Liver (tissue), 9 donors: ENCODE measurements around the gene DACH1. TPM values are rescaled to one million over a fixed set of nuclear protein-coding genes. Genes with fewer than 3 reads are reported as not detected.

Experiments used
- DNase-seq: peaks from one replicate; pipeline ENCODE4 v3.0.0-alpha.2; 2017; ENCODE audit warnings: low spot score
- H3K27ac ChIP-seq, 2 donors: one replicate each; pipeline ENCODE4 v1.7.0; 2013; ENCODE audit warnings: inconsistent platforms in 2 of 2, low read length in 2 of 2, control low read depth in 1 of 2, low read depth in 1 of 2, mild to moderate bottlenecking in 1 of 2
- H3K27me3 ChIP-seq, 4 donors: one replicate each; pipeline versions ENCODE4 v1.6.1 to v1.7.0; 2013; ENCODE audit warnings: low read length in 3 of 4, inconsistent platforms in 1 of 4, mild to moderate bottlenecking in 1 of 4, moderate library complexity in 1 of 4; ENCODE audit not compliant: control insufficient read depth in 4 of 4, insufficient read depth in 4 of 4
- H3K36me3 ChIP-seq, 4 donors: one replicate each; pipeline versions ENCODE4 v1.6.1 to v1.7.0; 2013; ENCODE audit warnings: low read length in 3 of 4, mild to moderate bottlenecking in 3 of 4, low read depth in 1 of 4, moderate library complexity in 1 of 4; ENCODE audit not compliant: control insufficient read depth in 4 of 4, insufficient read depth in 3 of 4
- H3K4me1 ChIP-seq, 4 donors: one replicate each; pipeline versions ENCODE4 v1.6.1 to v1.7.0; 2013; ENCODE audit warnings: low read length in 3 of 4, mild to moderate bottlenecking in 3 of 4, moderate library complexity in 1 of 4; ENCODE audit not compliant: control insufficient read depth in 4 of 4, insufficient read depth in 4 of 4
- H3K4me3 ChIP-seq, 3 donors: one replicate each; pipeline versions ENCODE4 v1.6.1 to v1.7.0; 2013; ENCODE audit warnings: low read length in 3 of 3, control low read depth in 1 of 3, low read depth in 1 of 3, mild to moderate bottlenecking in 1 of 3
- H3K9ac ChIP-seq, 2 donors: one replicate each; pipeline ENCODE4 v1.7.0; 2013; ENCODE audit warnings: low read length in 2 of 2, mild to moderate bottlenecking in 2 of 2, moderate library complexity in 2 of 2, control low read depth in 1 of 2, low read depth in 1 of 2
- H3K9me3 ChIP-seq, 4 donors: one replicate each; pipeline versions ENCODE4 v1.6.1 to v1.7.0; 2013; ENCODE audit warnings: low read length in 3 of 4; ENCODE audit not compliant: control insufficient read depth in 4 of 4
- EGR1 ChIP-seq, 2 donors: IDR thresholded peaks; 2 replicates each; pipeline ENCODE4 v1.6.1; 2016 to 2018; ENCODE audit warnings: antibody characterized with exemption in 2 of 2, low read depth in 2 of 2
- FOXA2 ChIP-seq: IDR thresholded peaks from 2 replicates; pipeline ENCODE4 v1.6.1; 2016; ENCODE audit warnings: antibody characterized with exemption
- GABPA ChIP-seq, 2 donors: IDR thresholded peaks in 1 of 2; conservative IDR thresholded peaks in 1 of 2; 2 replicates each; pipeline ENCODE4 v1.6.1; 2016; ENCODE audit warnings: antibody characterized with exemption in 2 of 2, mild to moderate bottlenecking in 1 of 2, moderate library complexity in 1 of 2
- HNF4A ChIP-seq, 2 donors: conservative IDR thresholded peaks; 2 replicates each; pipeline ENCODE4 v1.6.1; 2016; ENCODE audit warnings: antibody characterized with exemption in 2 of 2, mild to moderate bottlenecking in 2 of 2
- HNF4G ChIP-seq: IDR thresholded peaks from 2 replicates; pipeline ENCODE4 v1.6.1; 2016; ENCODE audit warnings: antibody characterized with exemption
- JUND ChIP-seq, 2 donors: IDR thresholded peaks; 2 replicates each; pipeline ENCODE4 v1.6.1; 2016; ENCODE audit warnings: antibody characterized with exemption in 2 of 2
- NR2F2 ChIP-seq: IDR thresholded peaks from 2 replicates; pipeline ENCODE4 v1.6.1; 2016; ENCODE audit warnings: antibody characterized with exemption
- RAD21 ChIP-seq, 2 donors: IDR thresholded peaks; 2 replicates each; pipeline ENCODE4 v1.6.1; 2016; ENCODE audit warnings: antibody characterized with exemption in 2 of 2, mild to moderate bottlenecking in 2 of 2
- RXRA ChIP-seq, 2 donors: IDR thresholded peaks; 2 replicates each; pipeline ENCODE4 v1.6.1; 2017 to 2018; ENCODE audit warnings: antibody characterized with exemption in 2 of 2, mild to moderate bottlenecking in 1 of 2
- SP1 ChIP-seq: IDR thresholded peaks from 2 replicates; pipeline ENCODE4 v1.6.1; 2018; ENCODE audit warnings: antibody characterized with exemption, mild to moderate bottlenecking
- TAF1 ChIP-seq: conservative IDR thresholded peaks from 2 replicates; pipeline ENCODE4 v1.6.1; 2016; ENCODE audit warnings: antibody characterized with exemption, mild to moderate bottlenecking
- YY1 ChIP-seq: IDR thresholded peaks from 2 replicates; pipeline ENCODE4 v1.6.1; 2016; ENCODE audit warnings: antibody characterized with exemption, mild to moderate bottlenecking
- WGBS: extraction: QIAGEN DNeasy Blood & Tissue Kit; methylation state at CpG from one replicate; pipeline ENCODE4 v1.1.7; 2013; 5-methylcytosine and 5-hydroxymethylcytosine counted together
- polyA plus RNA-seq, 2 donors: library from polyadenylated mRNA; stranded (reverse) in 1 of 2; unstranded in 1 of 2; fragments of 200-250 nt in 1 of 2; fragments of >200 nt in 1 of 2; fragmentation: Nextera tagmentation in 1 of 2; extraction: Ambion mirVana in 1 of 2; gene quantifications; one replicate each; pipeline versions ENCODE4 v1.2.1 to v1.2.3, GENCODE V29; 2013 to 2015
- total RNA-seq, 2 donors: library from RNA; depleted of rRNA; stranded (reverse); fragments of >200 nt; gene quantifications; one replicate each; pipeline ENCODE4 v1.2.3, GENCODE V29; 2014
- TF ChIP-seq, protein P1 (sequence below): IDR thresholded peaks from 2 replicates; pipeline ENCODE4 v1.6.1; 2016; ENCODE audit warnings: antibody characterized with exemption
- TF ChIP-seq, protein P2 (sequence below): fragments of 150-350 bp; IDR thresholded peaks from 2 replicates; pipeline ENCODE4 v1.5.1; 2017; ENCODE audit warnings: improper control_type of control experiment, low read depth, low read length; ENCODE audit not compliant: missing input control
- TF ChIP-seq, protein P3 (sequence below): IDR thresholded peaks from 2 replicates; pipeline ENCODE4 v1.6.1; 2016; ENCODE audit warnings: antibody characterized with exemption
- TF ChIP-seq, protein P4 (sequence below): IDR thresholded peaks from 2 replicates; pipeline ENCODE4 v1.6.1; 2016; ENCODE audit warnings: antibody characterized with exemption, mild to moderate bottlenecking
- donor health status: healthy.
- donor health status: healthy.
- donor health status: healthy.
- donor health status: healthy.
- donor health status: healthy.

DACH1 gene
- total and polyA plus RNA-seq, 4 donors, result 0.28 to 1.9 (median 0.77) TPM

DNA sequence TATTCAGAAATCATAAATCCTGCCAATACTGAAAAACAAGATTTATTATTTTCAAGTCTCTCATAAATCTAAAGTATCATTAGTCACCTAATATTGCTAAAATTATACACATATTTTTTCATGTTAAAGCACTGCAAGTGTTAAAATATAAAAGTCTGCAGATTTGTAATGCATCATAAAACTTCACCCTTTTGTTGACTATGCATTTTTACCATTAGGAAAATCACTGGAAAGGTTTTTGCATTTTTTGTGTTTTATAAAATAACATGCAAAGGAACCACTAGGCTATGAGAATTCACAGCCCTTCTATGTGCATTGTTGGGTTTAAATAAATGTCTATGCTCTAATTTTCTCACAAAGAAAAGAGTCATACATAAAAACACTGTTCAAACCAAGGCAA lies 407.3 kb downstream of the DACH1 start:
- TF ChIP-seq TAF1, result no peak
- TF ChIP-seq, protein P1, sequence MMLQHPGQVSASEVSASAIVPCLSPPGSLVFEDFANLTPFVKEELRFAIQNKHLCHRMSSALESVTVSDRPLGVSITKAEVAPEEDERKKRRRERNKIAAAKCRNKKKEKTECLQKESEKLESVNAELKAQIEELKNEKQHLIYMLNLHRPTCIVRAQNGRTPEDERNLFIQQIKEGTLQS, result no peak
- TF ChIP-seq, protein P2, sequence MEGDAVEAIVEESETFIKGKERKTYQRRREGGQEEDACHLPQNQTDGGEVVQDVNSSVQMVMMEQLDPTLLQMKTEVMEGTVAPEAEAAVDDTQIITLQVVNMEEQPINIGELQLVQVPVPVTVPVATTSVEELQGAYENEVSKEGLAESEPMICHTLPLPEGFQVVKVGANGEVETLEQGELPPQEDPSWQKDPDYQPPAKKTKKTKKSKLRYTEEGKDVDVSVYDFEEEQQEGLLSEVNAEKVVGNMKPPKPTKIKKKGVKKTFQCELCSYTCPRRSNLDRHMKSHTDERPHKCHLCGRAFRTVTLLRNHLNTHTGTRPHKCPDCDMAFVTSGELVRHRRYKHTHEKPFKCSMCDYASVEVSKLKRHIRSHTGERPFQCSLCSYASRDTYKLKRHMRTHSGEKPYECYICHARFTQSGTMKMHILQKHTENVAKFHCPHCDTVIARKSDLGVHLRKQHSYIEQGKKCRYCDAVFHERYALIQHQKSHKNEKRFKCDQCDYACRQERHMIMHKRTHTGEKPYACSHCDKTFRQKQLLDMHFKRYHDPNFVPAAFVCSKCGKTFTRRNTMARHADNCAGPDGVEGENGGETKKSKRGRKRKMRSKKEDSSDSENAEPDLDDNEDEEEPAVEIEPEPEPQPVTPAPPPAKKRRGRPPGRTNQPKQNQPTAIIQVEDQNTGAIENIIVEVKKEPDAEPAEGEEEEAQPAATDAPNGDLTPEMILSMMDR, result no peak
- no peak for TF ChIP-seq SP1
- TF ChIP-seq, protein P3, sequence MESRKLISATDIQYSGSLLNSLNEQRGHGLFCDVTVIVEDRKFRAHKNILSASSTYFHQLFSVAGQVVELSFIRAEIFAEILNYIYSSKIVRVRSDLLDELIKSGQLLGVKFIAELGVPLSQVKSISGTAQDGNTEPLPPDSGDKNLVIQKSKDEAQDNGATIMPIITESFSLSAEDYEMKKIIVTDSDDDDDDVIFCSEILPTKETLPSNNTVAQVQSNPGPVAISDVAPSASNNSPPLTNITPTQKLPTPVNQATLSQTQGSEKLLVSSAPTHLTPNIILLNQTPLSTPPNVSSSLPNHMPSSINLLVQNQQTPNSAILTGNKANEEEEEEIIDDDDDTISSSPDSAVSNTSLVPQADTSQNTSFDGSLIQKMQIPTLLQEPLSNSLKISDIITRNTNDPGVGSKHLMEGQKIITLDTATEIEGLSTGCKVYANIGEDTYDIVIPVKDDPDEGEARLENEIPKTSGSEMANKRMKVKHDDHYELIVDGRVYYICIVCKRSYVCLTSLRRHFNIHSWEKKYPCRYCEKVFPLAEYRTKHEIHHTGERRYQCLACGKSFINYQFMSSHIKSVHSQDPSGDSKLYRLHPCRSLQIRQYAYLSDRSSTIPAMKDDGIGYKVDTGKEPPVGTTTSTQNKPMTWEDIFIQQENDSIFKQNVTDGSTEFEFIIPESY, result no peak
- TF ChIP-seq, protein P4, sequence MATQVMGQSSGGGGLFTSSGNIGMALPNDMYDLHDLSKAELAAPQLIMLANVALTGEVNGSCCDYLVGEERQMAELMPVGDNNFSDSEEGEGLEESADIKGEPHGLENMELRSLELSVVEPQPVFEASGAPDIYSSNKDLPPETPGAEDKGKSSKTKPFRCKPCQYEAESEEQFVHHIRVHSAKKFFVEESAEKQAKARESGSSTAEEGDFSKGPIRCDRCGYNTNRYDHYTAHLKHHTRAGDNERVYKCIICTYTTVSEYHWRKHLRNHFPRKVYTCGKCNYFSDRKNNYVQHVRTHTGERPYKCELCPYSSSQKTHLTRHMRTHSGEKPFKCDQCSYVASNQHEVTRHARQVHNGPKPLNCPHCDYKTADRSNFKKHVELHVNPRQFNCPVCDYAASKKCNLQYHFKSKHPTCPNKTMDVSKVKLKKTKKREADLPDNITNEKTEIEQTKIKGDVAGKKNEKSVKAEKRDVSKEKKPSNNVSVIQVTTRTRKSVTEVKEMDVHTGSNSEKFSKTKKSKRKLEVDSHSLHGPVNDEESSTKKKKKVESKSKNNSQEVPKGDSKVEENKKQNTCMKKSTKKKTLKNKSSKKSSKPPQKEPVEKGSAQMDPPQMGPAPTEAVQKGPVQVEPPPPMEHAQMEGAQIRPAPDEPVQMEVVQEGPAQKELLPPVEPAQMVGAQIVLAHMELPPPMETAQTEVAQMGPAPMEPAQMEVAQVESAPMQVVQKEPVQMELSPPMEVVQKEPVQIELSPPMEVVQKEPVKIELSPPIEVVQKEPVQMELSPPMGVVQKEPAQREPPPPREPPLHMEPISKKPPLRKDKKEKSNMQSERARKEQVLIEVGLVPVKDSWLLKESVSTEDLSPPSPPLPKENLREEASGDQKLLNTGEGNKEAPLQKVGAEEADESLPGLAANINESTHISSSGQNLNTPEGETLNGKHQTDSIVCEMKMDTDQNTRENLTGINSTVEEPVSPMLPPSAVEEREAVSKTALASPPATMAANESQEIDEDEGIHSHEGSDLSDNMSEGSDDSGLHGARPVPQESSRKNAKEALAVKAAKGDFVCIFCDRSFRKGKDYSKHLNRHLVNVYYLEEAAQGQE, result no peak
- TF ChIP-seq EGR1 (IDR thresholded peaks at IDR 0.05; ENCODE audit: low read depth in 2 of 2), result no peak
- TF ChIP-seq YY1, result no peak
- TF ChIP-seq FOXA2, result no peak
- no peak for TF ChIP-seq RAD21 (IDR thresholded peaks at IDR 0.05)
- H3K36me3 ChIP-seq, result no peaks in the 10 kb centered on the region
- H3K4me3 ChIP-seq, result no peak overlapping the region
- H3K9ac ChIP-seq, result no peak overlapping the region
- no peak for DNase-seq
- no peak overlapping the region for H3K27ac ChIP-seq
- no peaks in the 10 kb centered on the region for H3K9me3 ChIP-seq
- H3K4me1 ChIP-seq, result no peaks in the 10 kb centered on the region
- no peaks in the 10 kb centered on the region for H3K27me3 ChIP-seq

DNA sequence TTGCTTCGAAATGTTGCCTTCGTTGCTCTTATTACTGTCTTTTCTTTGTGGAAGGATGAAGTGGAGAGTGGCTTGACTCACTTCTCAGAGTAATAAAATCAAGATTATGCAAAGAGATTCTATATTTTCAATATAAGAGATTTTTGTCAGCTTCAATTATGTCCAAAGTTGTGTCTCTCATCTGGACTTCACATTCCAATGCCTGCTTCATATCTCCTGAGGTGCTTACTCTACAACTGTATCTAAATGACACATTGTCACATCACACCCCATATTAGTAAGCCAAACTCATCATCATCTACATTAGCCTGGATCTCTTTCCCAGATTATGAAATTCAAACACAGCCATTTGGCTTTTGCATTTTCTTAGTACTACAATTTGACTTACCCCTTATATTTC lies 409.4 kb downstream of the DACH1 start:
- no peak overlapping the region for H3K4me3 ChIP-seq
- no peaks in the 10 kb centered on the region for H3K36me3 ChIP-seq
- H3K4me1 ChIP-seq, result no peaks in the 10 kb centered on the region
- H3K27ac ChIP-seq, result no peak overlapping the region
- H3K9me3 ChIP-seq, result no peaks in the 10 kb centered on the region
- no peak overlapping the region for H3K9ac ChIP-seq
- 84% methylated on average over 2 of the region's 2 CpGs for WGBS
- no peaks in the 10 kb centered on the region for H3K27me3 ChIP-seq
- DNase-seq, result no peak
- TF ChIP-seq RXRA (IDR thresholded peaks at IDR 0.05), result no peak
- no peak for TF ChIP-seq HNF4A (conservative IDR thresholded peaks at IDR 0.05)
- TF ChIP-seq NR2F2, result no peak
- no peak for TF ChIP-seq JUND (IDR thresholded peaks at IDR 0.05)
- TF ChIP-seq HNF4G, result no peak
- TF ChIP-seq, protein P4, result no peak
- TF ChIP-seq GABPA (IDR thresholded peaks at IDR 0.05 in 1 of 2, conservative IDR thresholded peaks at IDR 0.05 in 1 of 2), result no peak
- TF ChIP-seq, protein P2, result no peak
- TF ChIP-seq RAD21 (IDR thresholded peaks at IDR 0.05), result no peak
- TF ChIP-seq TAF1, result no peak
